MM.1S (cell line): ENCODE measurements around the gene NPTX1.
A peak's percentile ranks its signal among the peaks of the same experiment; 100 is the strongest.

Experiments
- DNase-seq: peaks from one replicate; pipeline ENCODE4 v3.0.0-alpha.2; 2015
- H2AFZ ChIP-seq: fragments of 300-600 bp; sonication (generic); 2 replicates; pipeline ENCODE4 v1.6.0; 2016; ENCODE audit warnings: antibody characterized with exemption, low read length
- H3F3A ChIP-seq: fragments of 300-600 bp; sonication (generic); 2 replicates; pipeline ENCODE4 v1.6.1; 2016; ENCODE audit warnings: mild to moderate bottlenecking, antibody characterized with exemption, low read length, moderate library complexity, mixed read lengths; ENCODE audit not compliant: insufficient read depth
- H3K27ac ChIP-seq: fragments of 300-600 bp; sonication (generic); 2 replicates; pipeline ENCODE4 v1.5.1; 2016; ENCODE audit warnings: mild to moderate bottlenecking, low read length
- H3K27me3 ChIP-seq: fragments of 300-600 bp; sonication (generic); replicated peaks from 2 replicates; pipeline ENCODE4 v1.6.0; 2016; ENCODE audit warnings: low read length; ENCODE audit not compliant: insufficient read depth
- H3K36me3 ChIP-seq: fragments of 300-600 bp; sonication (generic); replicated peaks from 2 replicates; pipeline ENCODE4 v1.6.1; 2016; ENCODE audit warnings: mild to moderate bottlenecking, low read length, mixed read lengths; ENCODE audit not compliant: insufficient read depth
- H3K4me1 ChIP-seq: fragments of 300-600 bp; sonication (generic); 2 replicates; pipeline ENCODE4 v1.6.1; 2016; ENCODE audit warnings: low read length, mixed read lengths
- H3K4me2 ChIP-seq: fragments of 300-600 bp; sonication (generic); 2 replicates; pipeline ENCODE4 v1.6.0; 2016; ENCODE audit warnings: low read depth, low read length
- H3K4me3 ChIP-seq: fragments of 300-600 bp; sonication (generic); 2 replicates; pipeline ENCODE4 v1.5.1; 2016; ENCODE audit warnings: low read length, mixed read lengths
- H3K79me2 ChIP-seq: fragments of 300-600 bp; sonication (generic); 2 replicates; pipeline ENCODE4 v1.6.1; 2016; ENCODE audit warnings: mixed run types, low read length, mixed read lengths
- H3K9ac ChIP-seq: fragments of 300-600 bp; sonication (generic); 2 replicates; pipeline ENCODE4 v1.6.1; 2016; ENCODE audit warnings: low read length, mixed read lengths
- H3K9me2 ChIP-seq: fragments of 300-600 bp; sonication (generic); replicated peaks from 2 replicates; pipeline ENCODE4 v1.6.1; 2016; ENCODE audit warnings: mild to moderate bottlenecking, low read length, mixed read lengths; ENCODE audit not compliant: insufficient read depth
- H3K9me3 ChIP-seq: fragments of 300-600 bp; sonication (generic); replicated peaks from 2 replicates; pipeline ENCODE4 v1.6.1; 2016; ENCODE audit warnings: mild to moderate bottlenecking, low read length, mixed read lengths; ENCODE audit not compliant: insufficient read depth
- H4K20me1 ChIP-seq: fragments of 300-600 bp; sonication (generic); 2 replicates; pipeline ENCODE4 v1.6.1; 2016; ENCODE audit warnings: mild to moderate bottlenecking, low read length, moderate library complexity, mixed read lengths; ENCODE audit not compliant: insufficient read depth
- EZH2 ChIP-seq: fragments of 300-600 bp; sonication (generic); optimal IDR thresholded peaks from 2 replicates; pipeline ENCODE3; 2017; ENCODE audit warnings: low read depth, mild to moderate bottlenecking, antibody characterized with exemption, low read length, mixed read lengths
- EZH2phosphoT487 ChIP-seq: fragments of 300-600 bp; sonication (generic); IDR thresholded peaks from 2 replicates; pipeline ENCODE4 v1.6.1; 2018; ENCODE audit warnings: antibody characterized with exemption, low read length
- TF ChIP-seq, protein P1 (sequence below): fragments of 300-600 bp; sonication (generic); IDR thresholded peaks from 2 replicates; pipeline ENCODE4 v1.5.1; 2016; ENCODE audit warnings: antibody characterized with exemption, low read length, mixed read lengths

NPTX1 gene

GRCh38 chr17:80476877-80477646 is 655 bp upstream of the NPTX1 start:
- H3K9ac ChIP-seq = no peak overlapping the region
- DNase-seq = no peak

DNA sequence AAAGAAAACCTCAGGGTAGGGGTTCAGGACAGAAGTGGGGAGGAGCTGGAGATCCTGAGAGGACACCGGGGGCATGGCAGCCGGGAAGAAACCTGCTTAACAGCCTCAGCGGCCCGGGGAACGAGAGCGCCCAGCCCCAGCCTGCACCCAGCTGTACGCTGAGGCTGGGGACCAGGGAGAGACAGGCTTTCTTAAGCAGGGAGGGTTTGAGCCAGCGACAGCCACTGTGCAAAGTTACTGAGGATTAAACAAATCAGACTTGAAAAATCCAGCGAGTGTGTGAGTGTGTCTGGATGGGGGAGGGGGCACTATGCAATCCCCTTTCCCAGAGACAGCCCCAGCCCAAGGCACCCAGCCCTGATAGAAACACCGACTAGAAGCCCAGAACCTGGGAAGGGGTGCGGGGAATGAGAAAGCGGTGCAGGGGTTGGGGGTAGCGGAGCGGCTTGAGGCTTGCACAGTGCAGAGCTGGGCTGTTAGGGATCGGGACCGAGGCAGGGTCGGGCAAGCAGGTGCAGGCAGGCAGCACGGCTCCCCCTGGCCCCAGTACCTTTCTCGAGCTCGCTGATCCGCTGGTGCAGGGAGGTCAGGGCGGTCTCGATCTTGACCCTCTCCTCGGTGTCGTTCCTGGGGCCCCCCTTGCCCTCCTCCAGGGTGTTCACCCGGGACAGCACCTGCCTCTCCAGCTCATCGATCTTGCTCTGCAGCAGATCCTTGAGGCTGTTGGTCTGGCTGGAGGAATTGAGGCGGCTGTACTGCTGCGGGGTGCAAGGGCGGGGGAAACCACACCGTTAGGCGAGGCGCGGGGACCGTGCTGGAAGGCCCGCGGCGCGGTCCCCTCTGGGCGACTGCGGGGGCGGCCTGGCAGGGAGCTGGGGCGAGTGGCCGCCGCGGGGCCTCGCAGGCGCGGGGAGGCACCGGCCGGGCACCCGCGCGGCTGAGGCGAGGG is 1.2 kb downstream of the NPTX1 start:
- Histone ChIP-seq H3K4me3 (no peak overlapping the region), H2AFZ (no peak overlapping the region), H3K27ac (no peak overlapping the region), H3K9ac (no peak overlapping the region), H3K9me2 (no peaks in the 10 kb centered on the region), H3K79me2 (no peaks in the 10 kb centered on the region), H3F3A (no peaks in the 10 kb centered on the region), H3K4me2 (no peak overlapping the region), H3K4me1 (no peaks in the 10 kb centered on the region), H3K36me3 (no peaks in the 10 kb centered on the region), H3K27me3 (peaks cover 93% of the 10 kb centered on the region), H3K9me3 (no peaks in the 10 kb centered on the region), H4K20me1 (no peaks in the 10 kb centered on the region)
- TF ChIP-seq EZH2phosphoT487 (no peak), EZH2 (no peak)
- TF ChIP-seq, protein P1, sequence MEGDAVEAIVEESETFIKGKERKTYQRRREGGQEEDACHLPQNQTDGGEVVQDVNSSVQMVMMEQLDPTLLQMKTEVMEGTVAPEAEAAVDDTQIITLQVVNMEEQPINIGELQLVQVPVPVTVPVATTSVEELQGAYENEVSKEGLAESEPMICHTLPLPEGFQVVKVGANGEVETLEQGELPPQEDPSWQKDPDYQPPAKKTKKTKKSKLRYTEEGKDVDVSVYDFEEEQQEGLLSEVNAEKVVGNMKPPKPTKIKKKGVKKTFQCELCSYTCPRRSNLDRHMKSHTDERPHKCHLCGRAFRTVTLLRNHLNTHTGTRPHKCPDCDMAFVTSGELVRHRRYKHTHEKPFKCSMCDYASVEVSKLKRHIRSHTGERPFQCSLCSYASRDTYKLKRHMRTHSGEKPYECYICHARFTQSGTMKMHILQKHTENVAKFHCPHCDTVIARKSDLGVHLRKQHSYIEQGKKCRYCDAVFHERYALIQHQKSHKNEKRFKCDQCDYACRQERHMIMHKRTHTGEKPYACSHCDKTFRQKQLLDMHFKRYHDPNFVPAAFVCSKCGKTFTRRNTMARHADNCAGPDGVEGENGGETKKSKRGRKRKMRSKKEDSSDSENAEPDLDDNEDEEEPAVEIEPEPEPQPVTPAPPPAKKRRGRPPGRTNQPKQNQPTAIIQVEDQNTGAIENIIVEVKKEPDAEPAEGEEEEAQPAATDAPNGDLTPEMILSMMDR = no peak
- no peak for DNase-seq

More at GRCh38 chr17:80476877-80477646, 655 bp upstream of the NPTX1 start:
- no peaks in the 10 kb centered on the region for H3K9me3 ChIP-seq
- no peak overlapping the region for H3K4me3 ChIP-seq
- no peaks in the 10 kb centered on the region for H3K36me3 ChIP-seq
- H3F3A ChIP-seq = no peaks in the 10 kb centered on the region
- H4K20me1 ChIP-seq = no peaks in the 10 kb centered on the region
- H3K9me2 ChIP-seq = no peaks in the 10 kb centered on the region
- no peaks in the 10 kb centered on the region for H3K79me2 ChIP-seq
- H3K27me3 ChIP-seq = peaks cover 93% of the 10 kb centered on the region
- H3K27ac ChIP-seq = no peak overlapping the region
- no peak for TF ChIP-seq EZH2phosphoT487
- TF ChIP-seq EZH2 = peak; percentile 59
- TF ChIP-seq, protein P1 = no peak
- H3K4me2 ChIP-seq = no peak overlapping the region
- H3K4me1 ChIP-seq = no peaks in the 10 kb centered on the region
- no peak overlapping the region for H2AFZ ChIP-seq

- Histone ChIP-seq H3F3A (no peaks in the 10 kb centered on the region), H4K20me1 (no peaks in the 10 kb centered on the region), H3K4me3 (no peak overlapping the region), H3K9me2 (no peaks in the 10 kb centered on the region), H3K9ac (no peak overlapping the region), H3K27me3 (peaks cover 94% of the 10 kb centered on the region), H3K79me2 (no peaks in the 10 kb centered on the region), H3K4me2 (no peak overlapping the region), H3K27ac (no peak overlapping the region), H2AFZ (no peak overlapping the region), H3K4me1 (no peaks in the 10 kb centered on the region), H3K9me3 (no peaks in the 10 kb centered on the region), H3K36me3 (no peaks in the 10 kb centered on the region)
- TF ChIP-seq EZH2phosphoT487 (no peak), EZH2 (no peak)
- TF ChIP-seq, protein P1 = no peak
- DNase-seq = no peak
These were observed 2.0 kb downstream of the NPTX1 start for GRCh38 chr17:80474231-80474960.
